AG09319 (cell line): ENCODE measurements around the gene BIRC6.
A peak's percentile ranks its signal among the peaks of the same experiment; 100 is the strongest.
"Not testable (repeated sequence)": the region's sequence is repeated elsewhere in the genome, so short reads cannot be mapped to it uniquely, and the experiment has no call there.

ENCODE experiments used
- DNase-seq: peaks from one replicate; pipeline ENCODE4 v3.0.0-alpha.2; 2010; ENCODE audit warnings: low read depth; ENCODE audit errors: extremely low read depth
- TF ChIP-seq, protein P1 (sequence below): IDR thresholded peaks from 2 replicates; pipeline ENCODE4 v1.5.1; 2011; ENCODE audit warnings: low read depth, mild to moderate bottlenecking, inconsistent platforms, low read length, moderate library complexity

The BIRC6 gene, protein sequence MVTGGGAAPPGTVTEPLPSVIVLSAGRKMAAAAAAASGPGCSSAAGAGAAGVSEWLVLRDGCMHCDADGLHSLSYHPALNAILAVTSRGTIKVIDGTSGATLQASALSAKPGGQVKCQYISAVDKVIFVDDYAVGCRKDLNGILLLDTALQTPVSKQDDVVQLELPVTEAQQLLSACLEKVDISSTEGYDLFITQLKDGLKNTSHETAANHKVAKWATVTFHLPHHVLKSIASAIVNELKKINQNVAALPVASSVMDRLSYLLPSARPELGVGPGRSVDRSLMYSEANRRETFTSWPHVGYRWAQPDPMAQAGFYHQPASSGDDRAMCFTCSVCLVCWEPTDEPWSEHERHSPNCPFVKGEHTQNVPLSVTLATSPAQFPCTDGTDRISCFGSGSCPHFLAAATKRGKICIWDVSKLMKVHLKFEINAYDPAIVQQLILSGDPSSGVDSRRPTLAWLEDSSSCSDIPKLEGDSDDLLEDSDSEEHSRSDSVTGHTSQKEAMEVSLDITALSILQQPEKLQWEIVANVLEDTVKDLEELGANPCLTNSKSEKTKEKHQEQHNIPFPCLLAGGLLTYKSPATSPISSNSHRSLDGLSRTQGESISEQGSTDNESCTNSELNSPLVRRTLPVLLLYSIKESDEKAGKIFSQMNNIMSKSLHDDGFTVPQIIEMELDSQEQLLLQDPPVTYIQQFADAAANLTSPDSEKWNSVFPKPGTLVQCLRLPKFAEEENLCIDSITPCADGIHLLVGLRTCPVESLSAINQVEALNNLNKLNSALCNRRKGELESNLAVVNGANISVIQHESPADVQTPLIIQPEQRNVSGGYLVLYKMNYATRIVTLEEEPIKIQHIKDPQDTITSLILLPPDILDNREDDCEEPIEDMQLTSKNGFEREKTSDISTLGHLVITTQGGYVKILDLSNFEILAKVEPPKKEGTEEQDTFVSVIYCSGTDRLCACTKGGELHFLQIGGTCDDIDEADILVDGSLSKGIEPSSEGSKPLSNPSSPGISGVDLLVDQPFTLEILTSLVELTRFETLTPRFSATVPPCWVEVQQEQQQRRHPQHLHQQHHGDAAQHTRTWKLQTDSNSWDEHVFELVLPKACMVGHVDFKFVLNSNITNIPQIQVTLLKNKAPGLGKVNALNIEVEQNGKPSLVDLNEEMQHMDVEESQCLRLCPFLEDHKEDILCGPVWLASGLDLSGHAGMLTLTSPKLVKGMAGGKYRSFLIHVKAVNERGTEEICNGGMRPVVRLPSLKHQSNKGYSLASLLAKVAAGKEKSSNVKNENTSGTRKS (N-terminal part only)

GRCh38 chr2:32356681-32357317 is at the start of gene BIRC6:
Gene BIRC6, plus strand, starts transcription at chr2:32357023. Its CDS starts 139 bp downstream, at chr2:32357162.
- TF ChIP-seq, protein P1, sequence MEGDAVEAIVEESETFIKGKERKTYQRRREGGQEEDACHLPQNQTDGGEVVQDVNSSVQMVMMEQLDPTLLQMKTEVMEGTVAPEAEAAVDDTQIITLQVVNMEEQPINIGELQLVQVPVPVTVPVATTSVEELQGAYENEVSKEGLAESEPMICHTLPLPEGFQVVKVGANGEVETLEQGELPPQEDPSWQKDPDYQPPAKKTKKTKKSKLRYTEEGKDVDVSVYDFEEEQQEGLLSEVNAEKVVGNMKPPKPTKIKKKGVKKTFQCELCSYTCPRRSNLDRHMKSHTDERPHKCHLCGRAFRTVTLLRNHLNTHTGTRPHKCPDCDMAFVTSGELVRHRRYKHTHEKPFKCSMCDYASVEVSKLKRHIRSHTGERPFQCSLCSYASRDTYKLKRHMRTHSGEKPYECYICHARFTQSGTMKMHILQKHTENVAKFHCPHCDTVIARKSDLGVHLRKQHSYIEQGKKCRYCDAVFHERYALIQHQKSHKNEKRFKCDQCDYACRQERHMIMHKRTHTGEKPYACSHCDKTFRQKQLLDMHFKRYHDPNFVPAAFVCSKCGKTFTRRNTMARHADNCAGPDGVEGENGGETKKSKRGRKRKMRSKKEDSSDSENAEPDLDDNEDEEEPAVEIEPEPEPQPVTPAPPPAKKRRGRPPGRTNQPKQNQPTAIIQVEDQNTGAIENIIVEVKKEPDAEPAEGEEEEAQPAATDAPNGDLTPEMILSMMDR: no peak
- DNase-seq: peak; percentile 90

DNA sequence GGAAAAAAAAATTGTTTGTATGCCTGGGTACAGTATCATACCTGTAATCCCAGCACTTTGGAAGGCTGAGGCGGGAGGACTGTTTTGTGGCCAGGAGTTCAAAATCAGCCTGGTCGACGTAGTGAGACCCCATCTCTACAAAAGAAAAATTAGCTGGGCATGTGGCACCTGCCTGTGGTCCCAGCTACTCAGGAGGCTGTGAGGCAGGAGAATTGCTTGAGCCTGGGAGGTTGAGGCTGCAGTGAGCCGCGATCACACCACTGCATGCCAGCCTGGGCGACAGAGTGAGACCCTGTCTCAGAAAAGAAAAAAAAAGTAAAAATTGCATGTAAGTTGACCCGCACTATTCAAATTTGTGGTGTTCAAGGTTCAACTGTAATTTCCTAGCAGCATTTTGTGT is 46.2 kb upstream of the BIRC6 start:
- TF ChIP-seq, protein P1: no peak
- DNase-seq: no peak

DNA sequence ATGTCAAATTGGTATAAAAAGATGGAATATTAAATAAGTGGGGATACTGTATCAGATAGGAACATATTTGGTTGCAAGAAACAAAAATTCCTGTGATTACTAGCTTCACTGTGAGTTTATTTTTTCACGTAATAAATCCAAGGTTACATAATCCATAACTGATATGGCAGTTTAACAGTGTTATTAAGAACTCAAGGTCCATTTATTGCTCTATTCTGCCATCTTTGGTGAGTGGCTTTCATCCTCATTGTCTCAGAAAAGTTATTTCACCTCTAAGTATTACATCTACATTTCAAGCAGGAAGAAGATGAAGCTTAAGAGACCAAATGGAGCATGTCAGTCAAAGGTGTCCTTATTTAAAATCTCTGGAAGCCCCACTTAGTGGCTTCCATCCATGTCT is 41.9 kb upstream of the BIRC6 start:
- TF ChIP-seq, protein P1: no peak
- DNase-seq: no peak

DNA sequence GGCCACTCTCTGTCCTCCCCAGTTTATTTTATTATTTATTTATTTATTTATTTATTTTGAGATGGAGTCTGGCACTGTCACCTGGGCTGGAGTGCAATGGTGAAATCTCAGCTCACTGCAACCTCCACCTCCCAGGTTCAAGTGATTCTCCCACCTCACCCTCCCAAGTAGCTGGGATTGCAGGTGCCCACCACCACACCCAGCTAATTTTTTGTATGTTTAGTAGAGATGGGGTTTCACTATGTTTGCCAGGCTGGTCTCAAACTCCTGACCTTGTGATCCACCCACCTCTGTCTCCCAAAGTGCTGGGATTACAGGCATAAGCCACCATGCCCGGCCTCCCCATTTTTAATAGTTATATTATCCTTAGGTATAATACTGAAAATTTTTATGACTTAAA is 28.1 kb upstream of the BIRC6 start:
- DNase-seq: not testable (repeated sequence)

GRCh38 chr2:32329180-32329980 is 27.4 kb upstream of the BIRC6 start:
- not testable (repeated sequence) for DNase-seq

DNA sequence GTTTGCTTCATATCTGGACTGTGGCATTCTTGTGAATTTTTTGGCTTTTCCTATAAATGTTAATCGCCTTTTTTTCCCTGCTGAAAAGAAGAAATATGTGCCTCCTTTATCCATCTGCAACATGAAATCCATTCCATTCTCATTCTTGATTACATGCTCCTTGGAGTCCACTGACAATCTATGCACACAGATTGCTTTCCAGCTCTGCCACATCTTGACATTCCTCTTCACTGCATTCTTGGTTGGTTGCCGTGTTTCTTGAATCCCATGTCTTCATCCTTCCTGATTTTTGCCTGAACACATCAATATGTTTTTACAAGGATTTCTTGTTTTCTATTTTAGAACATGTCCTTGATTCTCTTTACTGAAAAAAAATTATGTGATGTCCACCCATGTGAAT is 26.7 kb upstream of the BIRC6 start:
- TF ChIP-seq, protein P1: no peak
- no peak for DNase-seq

- no peak for DNase-seq
- TF ChIP-seq, protein P1: no peak
Observed at GRCh38 chr2:32342801-32343200, 14.0 kb upstream of the BIRC6 start.

DNA sequence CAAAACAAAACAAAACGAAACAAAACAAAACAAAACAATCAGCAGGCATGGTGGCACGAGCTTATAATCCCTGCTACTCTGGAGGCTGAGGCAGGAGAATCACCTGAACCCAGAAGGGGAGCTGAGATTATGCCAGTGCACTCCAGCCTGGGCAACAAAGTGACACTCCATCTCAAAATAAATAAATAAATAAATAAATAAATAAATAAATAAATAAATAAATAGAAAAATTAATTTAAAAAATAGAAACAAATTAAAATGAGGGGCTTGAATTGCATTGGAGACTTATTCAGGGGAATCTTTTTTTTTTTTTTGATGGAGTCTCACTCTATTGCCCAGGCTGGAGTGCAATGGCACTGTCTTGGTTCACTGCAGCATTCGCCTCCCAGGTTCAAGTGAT is 6.0 kb upstream of the BIRC6 start:
- not testable (repeated sequence) for DNase-seq
